ENCODE data around the gene C2CD4D. TPM values are rescaled to one million over a fixed set of nuclear protein-coding genes. Genes with fewer than 3 reads are reported as not detected.

C2CD4D gene
- total and polyA plus RNA-seq, 2 donors (not counting 1 experiment from before 2014, with no cell fraction given) = 0.07 TPM; not detected in 1

GRCh38 chr1:151801846-151802245 lies 37.8 kb downstream of the C2CD4D start:
- H3K36me3 ChIP-seq (replicated peaks in 1 of 2; ENCODE audit: control extremely low read depth in 1 of 2, control insufficient read depth in 1 of 2, extremely low read depth in 1 of 2, insufficient read depth in 2 of 2, low read length in 1 of 2) = no peaks in the 10 kb centered on the region
- ATAC-seq (ENCODE audit: low read depth) (no peak), DNase-seq (no peak)
- H3K9me3 ChIP-seq (ENCODE audit: control extremely low read depth in 1 of 3, control insufficient read depth in 2 of 3, insufficient read depth in 1 of 3, low read length in 2 of 3) = peaks cover 0 to 3% (median 0%) of the 10 kb centered on the region in 3 donors
- H3K27ac ChIP-seq (ENCODE audit: low read length in 2 of 2) = no peak overlapping the region
- H4K20me1 ChIP-seq (ENCODE audit: control insufficient read depth, insufficient read depth, low read length, poor library complexity, severe bottlenecking) = no peaks in the 10 kb centered on the region
- peaks cover 6 to 13% of the 10 kb centered on the region in 2 donors for H3K4me1 ChIP-seq (ENCODE audit: control insufficient read depth in 2 of 2, insufficient read depth in 2 of 2, low read length in 2 of 2)
- H3K27ac Mint-ChIP-seq = no peak overlapping the region
- H3K9ac ChIP-seq (ENCODE audit: low read length) = no peak overlapping the region
- H3K4me3 ChIP-seq (ENCODE audit: control extremely low read depth in 1 of 5, extremely low read depth in 1 of 5, insufficient read depth in 1 of 5, low read depth in 2 of 5, low read length in 4 of 5) = no peak overlapping the region
- no peaks in the 10 kb centered on the region for H3K9me3 Mint-ChIP-seq (ENCODE audit: insufficient read depth)
- no peak overlapping the region for H3K4me2 ChIP-seq (replicated peaks; ENCODE audit: low read depth, low read length, poor library complexity, severe bottlenecking)
- WGBS (ENCODE audit: insufficient coverage) = 95% methylated on average over 7 of the region's 7 CpGs
- TF ChIP-seq EZH2 (IDR thresholded peaks at IDR 0.05; ENCODE audit: borderline replicate concordance, insufficient read depth, low read depth, low read length, poor library complexity, severe bottlenecking) (no peak), CTCF (IDR thresholded peaks at IDR 0.05) (no peak)
- no peak overlapping the region for H3K4me3 Mint-ChIP-seq
- peaks cover 5% of the 10 kb centered on the region for H3K4me1 Mint-ChIP-seq
- peaks cover 18% of the 10 kb centered on the region for H3K27me3 Mint-ChIP-seq
- intact Hi-C loops (cut with micrococcal nuclease) = no loop called here
- no peak overlapping the region for H2AFZ ChIP-seq (ENCODE audit: insufficient read depth, low read depth, low read length, poor library complexity, severe bottlenecking)
- ChIA-PET POLR2A (interaction anchor here (0.6 kb wide), 1 partner anchor 877 kb away, joined by 4 read pairs; no protein-coding TSS in a partner anchor), CTCF (no interaction called here)
- H3K27me3 ChIP-seq (replicated peaks in 1 of 4; ENCODE audit: control extremely low read depth in 1 of 4, control insufficient read depth in 3 of 4, insufficient read depth in 4 of 4, low read length in 3 of 4) = peaks cover 0 to 22% (median 2%) of the 10 kb centered on the region in 4 experiments
- no peaks in the 10 kb centered on the region for H3K79me2 ChIP-seq (ENCODE audit: control insufficient read depth, insufficient read depth, low read length)

GRCh38 chr1:151801310-151801820 lies 38.3 kb downstream of the C2CD4D start:
- H3K4me3 ChIP-seq (ENCODE audit: control extremely low read depth in 1 of 5, extremely low read depth in 1 of 5, insufficient read depth in 1 of 5, low read depth in 2 of 5, low read length in 4 of 5) = no peak overlapping the region
- H3K9ac ChIP-seq (ENCODE audit: low read length) = no peak overlapping the region
- Mint-ChIP-seq H3K9me3 (ENCODE audit: insufficient read depth) (no peaks in the 10 kb centered on the region), H3K27me3 (peaks cover 18% of the 10 kb centered on the region), H3K4me3 (no peak overlapping the region), H3K4me1 (peaks cover 5% of the 10 kb centered on the region), H3K27ac (no peak overlapping the region)
- H3K27me3 ChIP-seq (replicated peaks in 1 of 4; ENCODE audit: control extremely low read depth in 1 of 4, control insufficient read depth in 3 of 4, insufficient read depth in 4 of 4, low read length in 3 of 4) = peaks cover 0 to 22% (median 2%) of the 10 kb centered on the region in 4 experiments
- intact Hi-C loops (cut with micrococcal nuclease) = no loop called here
- H3K36me3 ChIP-seq (replicated peaks in 1 of 2; ENCODE audit: control extremely low read depth in 1 of 2, control insufficient read depth in 1 of 2, extremely low read depth in 1 of 2, insufficient read depth in 2 of 2, low read length in 1 of 2) = no peaks in the 10 kb centered on the region
- H3K9me3 ChIP-seq (ENCODE audit: control extremely low read depth in 1 of 3, control insufficient read depth in 2 of 3, insufficient read depth in 1 of 3, low read length in 2 of 3) = peaks cover 0 to 3% (median 0%) of the 10 kb centered on the region in 3 donors
- ChIA-PET POLR2A (interaction anchor here (0.6 kb wide), 1 partner anchor 877 kb away, joined by 4 read pairs; no protein-coding TSS in a partner anchor), CTCF (no interaction called here)
- H3K27ac ChIP-seq (ENCODE audit: low read length in 2 of 2) = no peak overlapping the region
- 93% methylated on average over 12 of the region's 12 CpGs for WGBS (ENCODE audit: insufficient coverage)
- DNase-seq (no peak), ATAC-seq (ENCODE audit: low read depth) (no peak)
- no peaks in the 10 kb centered on the region for H3K79me2 ChIP-seq (ENCODE audit: control insufficient read depth, insufficient read depth, low read length)
- no peak overlapping the region for H2AFZ ChIP-seq (ENCODE audit: insufficient read depth, low read depth, low read length, poor library complexity, severe bottlenecking)
- H4K20me1 ChIP-seq (ENCODE audit: control insufficient read depth, insufficient read depth, low read length, poor library complexity, severe bottlenecking) = no peaks in the 10 kb centered on the region
- no peak overlapping the region for H3K4me2 ChIP-seq (replicated peaks; ENCODE audit: low read depth, low read length, poor library complexity, severe bottlenecking)
- TF ChIP-seq CTCF (IDR thresholded peaks at IDR 0.05) (no peak), EZH2 (IDR thresholded peaks at IDR 0.05; ENCODE audit: borderline replicate concordance, insufficient read depth, low read depth, low read length, poor library complexity, severe bottlenecking) (no peak)
- H3K4me1 ChIP-seq (ENCODE audit: control insufficient read depth in 2 of 2, insufficient read depth in 2 of 2, low read length in 2 of 2) = peaks cover 6 to 13% of the 10 kb centered on the region in 2 donors
